Lower leg skin (tissue), 4 donors: ENCODE data around the gene ITSN1. TPM values are rescaled to one million over a fixed set of nuclear protein-coding genes. Genes with fewer than 3 reads are reported as not detected.
"Not testable (repeated sequence)": the region's sequence is repeated elsewhere in the genome, so short reads cannot be mapped to it uniquely, and the experiment has no call there.

ENCODE experiments used
- DNase-seq, 2 donors: peaks; one replicate each; pipeline ENCODE4 v3.0.0-alpha.2; 2019; ENCODE audit warnings: low spot score in 2 of 2
- H3K4me3 ChIP-seq: fragments of 200-600 bp; sonication (generic); 2 replicates; pipeline ENCODE4 v1.5.1; 2017; ENCODE audit warnings: mild to moderate bottlenecking, low read depth; ENCODE audit not compliant: poor library complexity, severe bottlenecking
- POLR2A ChIP-seq, 2 donors: fragments of 450-650 bp; IDR thresholded peaks; one replicate each; pipeline ENCODE4 v1.6.1; 2016 to 2017; ENCODE audit warnings: antibody characterized with exemption in 2 of 2, mild to moderate bottlenecking in 1 of 2, moderate library complexity in 1 of 2
- WGBS, 2 donors: methylation state at CpG; one replicate each; pipeline ENCODE4 v1.1.5; 2018; 5-methylcytosine and 5-hydroxymethylcytosine counted together
- intact Hi-C: fragments of 100-400 bp; cut with DNase I; formaldehyde crosslinking; loops from one replicate; pipeline ENCODE4 v1.15.0; 2023; ENCODE audit warnings: low total_unique reads
- total RNA-seq, 4 donors: library from RNA; depleted of rRNA; stranded (reverse); fragments of >200 nt; gene quantifications; one replicate each; pipeline ENCODE4 v1.1.0, GENCODE V29; 2016
- TF ChIP-seq, protein P1 (sequence below), 3 donors: fragments of 450-650 bp; IDR thresholded peaks; one replicate each; pipeline ENCODE4 v1.5.1; 2016; ENCODE audit warnings: antibody characterized with exemption in 3 of 3, mild to moderate bottlenecking in 3 of 3, moderate library complexity in 2 of 3

The ITSN1 gene
- 10 to 100 TPM; 17.4 to 39.5 (median 31.7) TPM for total RNA-seq

DNA sequence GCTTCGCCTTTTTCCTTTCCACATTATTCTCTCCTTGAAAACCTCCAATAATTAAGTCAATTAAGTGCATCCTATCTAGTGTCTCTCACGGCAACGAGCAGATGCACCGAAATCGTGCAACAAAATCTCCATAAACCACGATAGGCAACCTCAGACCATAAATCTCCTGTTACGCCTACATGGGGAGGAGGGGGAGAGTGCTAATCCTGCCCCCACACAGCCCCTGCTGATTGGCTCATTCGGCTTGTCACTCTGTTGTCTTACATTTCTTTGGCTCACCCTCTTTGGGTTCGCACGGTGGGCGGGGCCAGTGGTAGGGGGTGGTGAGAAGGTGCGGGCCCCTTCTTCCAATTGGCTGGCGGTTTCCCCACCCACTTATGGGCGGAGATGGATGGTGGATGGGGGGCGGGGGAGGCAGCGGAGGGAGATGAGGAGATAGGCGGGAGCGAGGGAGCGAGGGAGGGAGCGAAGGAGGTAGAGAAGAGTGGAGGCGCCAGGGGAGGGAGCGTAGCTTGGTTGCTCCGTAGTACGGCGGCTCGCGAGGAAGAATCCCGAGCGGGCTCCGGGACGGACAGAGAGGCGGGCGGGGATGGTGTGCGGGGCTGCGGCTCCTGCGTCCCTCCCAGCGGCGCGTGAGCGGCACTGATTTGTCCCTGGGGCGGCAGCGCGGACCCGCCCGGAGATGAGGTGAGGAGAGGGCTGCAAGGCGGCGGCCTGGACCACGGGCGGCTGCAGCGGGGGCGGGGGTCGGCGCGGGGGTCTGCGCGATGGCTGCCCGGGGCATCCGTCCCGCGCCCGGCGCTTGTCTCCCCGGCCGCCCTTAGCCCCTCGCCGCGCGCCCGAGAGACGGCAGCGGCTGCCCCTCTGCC lies at the start of gene ITSN1:
Gene ITSN1 (plus strand): TSS at position 475 of the 869 bp plus-strand sequence. CDS start 76,328 bp downstream, outside the sequence.
- WGBS, 2 donors: 1% methylated on average over 52 to 54 of the region's 71 CpGs
- TF ChIP-seq, protein P1, sequence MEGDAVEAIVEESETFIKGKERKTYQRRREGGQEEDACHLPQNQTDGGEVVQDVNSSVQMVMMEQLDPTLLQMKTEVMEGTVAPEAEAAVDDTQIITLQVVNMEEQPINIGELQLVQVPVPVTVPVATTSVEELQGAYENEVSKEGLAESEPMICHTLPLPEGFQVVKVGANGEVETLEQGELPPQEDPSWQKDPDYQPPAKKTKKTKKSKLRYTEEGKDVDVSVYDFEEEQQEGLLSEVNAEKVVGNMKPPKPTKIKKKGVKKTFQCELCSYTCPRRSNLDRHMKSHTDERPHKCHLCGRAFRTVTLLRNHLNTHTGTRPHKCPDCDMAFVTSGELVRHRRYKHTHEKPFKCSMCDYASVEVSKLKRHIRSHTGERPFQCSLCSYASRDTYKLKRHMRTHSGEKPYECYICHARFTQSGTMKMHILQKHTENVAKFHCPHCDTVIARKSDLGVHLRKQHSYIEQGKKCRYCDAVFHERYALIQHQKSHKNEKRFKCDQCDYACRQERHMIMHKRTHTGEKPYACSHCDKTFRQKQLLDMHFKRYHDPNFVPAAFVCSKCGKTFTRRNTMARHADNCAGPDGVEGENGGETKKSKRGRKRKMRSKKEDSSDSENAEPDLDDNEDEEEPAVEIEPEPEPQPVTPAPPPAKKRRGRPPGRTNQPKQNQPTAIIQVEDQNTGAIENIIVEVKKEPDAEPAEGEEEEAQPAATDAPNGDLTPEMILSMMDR (IDR thresholded peaks at IDR 0.05): no peak
- TF ChIP-seq POLR2A (IDR thresholded peaks at IDR 0.05): no peak
- H3K4me3 ChIP-seq: peak within 1 kb of the TSS; percentile 83
- peak; percentile 100 for DNase-seq
- intact Hi-C loops: no loop called here

DNA sequence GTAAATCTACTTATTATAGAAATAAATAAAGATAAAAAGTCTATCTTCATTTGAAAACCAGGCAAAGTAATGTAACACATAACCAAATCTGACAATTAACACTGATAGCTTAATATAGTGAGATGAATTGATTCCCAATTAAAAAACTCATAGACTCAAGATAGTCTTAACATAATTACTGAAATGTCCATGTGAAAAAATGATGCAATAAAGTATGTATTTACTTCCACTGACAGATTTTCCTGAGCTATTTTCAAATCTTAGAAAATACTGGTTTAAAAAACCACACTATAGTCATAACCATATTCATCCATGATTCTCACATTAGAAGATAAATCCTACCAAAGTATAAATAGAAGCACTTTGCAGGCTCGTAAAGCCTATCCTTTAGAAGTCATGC lies 44.2 kb upstream of the ITSN1 start:
- intact Hi-C loops: no loop called here
- H3K4me3 ChIP-seq: no peak overlapping the region
- no peak for DNase-seq
- 89 to 94% methylated on average over 1 of the region's 1 CpG for WGBS, 2 donors
- TF ChIP-seq, protein P1 (IDR thresholded peaks at IDR 0.05): no peak
- TF ChIP-seq POLR2A (IDR thresholded peaks at IDR 0.05): no peak

DNA sequence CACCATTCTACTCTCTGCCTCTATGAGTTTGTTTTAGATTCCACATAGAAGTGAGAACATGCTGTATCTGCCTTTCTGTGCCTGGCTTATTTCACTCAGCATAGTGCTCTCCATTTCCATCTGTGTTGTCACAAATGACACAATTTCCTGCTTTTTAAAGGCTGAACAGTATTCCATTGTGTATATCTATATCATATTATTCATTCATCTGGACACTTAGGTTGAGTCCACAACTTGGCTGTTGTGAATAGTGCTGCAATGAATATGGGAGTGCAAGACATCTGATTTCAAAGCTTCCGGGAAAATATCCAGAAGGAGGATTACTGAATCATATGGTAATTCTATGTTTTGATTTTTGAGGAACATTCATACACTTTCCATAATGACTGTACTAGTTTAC lies 33.7 kb upstream of the ITSN1 start:
- 64 to 77% methylated on average over 1 of the region's 1 CpG for WGBS, 2 donors
- no peak for DNase-seq
- no peak for TF ChIP-seq POLR2A (IDR thresholded peaks at IDR 0.05)
- TF ChIP-seq, protein P1 (IDR thresholded peaks at IDR 0.05): no peak
- intact Hi-C loops: no loop called here
- no peak overlapping the region for H3K4me3 ChIP-seq

GRCh38 chr21:33611006-33611744 lies 31.1 kb upstream of the ITSN1 start:
- no peak overlapping the region for H3K4me3 ChIP-seq
- no peak for DNase-seq
- 96 to 97% methylated on average over 7 of the region's 7 CpGs for WGBS, 2 donors

DNA sequence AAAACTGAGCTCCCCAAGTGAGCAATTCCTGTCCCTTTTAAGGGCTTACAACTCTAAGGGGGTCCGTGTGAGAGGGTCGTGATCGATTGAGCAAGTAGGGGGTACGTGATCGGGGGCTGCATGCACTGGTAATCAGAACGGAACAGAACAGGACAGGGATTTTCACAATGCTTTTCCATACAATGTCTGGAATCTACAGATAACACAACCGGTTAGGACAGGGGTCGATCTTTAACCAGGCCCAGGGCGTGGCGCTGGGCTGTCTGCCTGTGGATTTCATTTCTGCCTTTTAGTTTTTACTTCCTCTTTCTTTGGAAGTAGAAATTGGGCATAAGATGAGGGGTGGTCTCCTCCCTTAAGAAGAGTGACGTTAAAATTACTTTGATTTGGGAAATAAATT lies 24.7 kb upstream of the ITSN1 start:
- intact Hi-C loops, DNase-seq, H3K4me3 ChIP-seq: not testable (repeated sequence)
- WGBS, 2 donors: 92 to 94% methylated on average over 11 of the region's 11 CpGs

More at GRCh38 chr21:33611006-33611744, 31.1 kb upstream of the ITSN1 start:
- intact Hi-C loops: no loop called here
- TF ChIP-seq, protein P1 (IDR thresholded peaks at IDR 0.05): no peak
- TF ChIP-seq POLR2A (IDR thresholded peaks at IDR 0.05): no peak

DNA sequence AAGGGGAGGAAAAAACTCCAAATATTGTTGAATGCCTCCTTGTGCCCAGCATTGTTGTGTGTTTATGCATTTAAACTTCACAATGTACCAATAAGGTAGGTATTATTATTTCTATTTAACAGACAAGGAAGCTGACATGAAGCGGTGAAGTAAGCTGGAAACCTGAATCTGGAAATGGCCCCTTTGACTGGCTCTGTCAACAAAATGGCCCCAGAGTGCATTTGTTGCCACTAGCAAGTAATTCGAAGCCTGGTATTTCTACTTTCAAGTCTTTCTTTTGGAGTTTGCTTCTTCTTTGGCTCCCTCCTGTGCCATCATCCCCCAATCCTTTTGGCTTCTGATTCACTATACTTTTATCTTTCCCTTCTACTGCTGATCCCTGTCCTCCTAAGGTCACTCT lies 23.9 kb upstream of the ITSN1 start:
- H3K4me3 ChIP-seq: no peak overlapping the region
- intact Hi-C loops: no loop called here
- WGBS, 2 donors: 92 to 95% methylated on average over 2 of the region's 2 CpGs
- DNase-seq: no peak
- TF ChIP-seq, protein P1 (IDR thresholded peaks at IDR 0.05): no peak
- no peak for TF ChIP-seq POLR2A (IDR thresholded peaks at IDR 0.05)
